K562 (cell line): ENCODE data around the gene GALNT5. TPM values are rescaled to one million over a fixed set of nuclear protein-coding genes. Genes with fewer than 3 reads are reported as not detected.
A peak's percentile ranks its signal among the peaks of the same experiment; 100 is the strongest.

Experiments used
- ATAC-seq: fragments of 200-7000 bp; cut with Tn5 transposase; 3 replicates; pipeline ENCODE4 v1.9.1; 2020; ENCODE audit warnings: moderate library complexity
- BruUV-seq: library from RNA; stranded (reverse); fragments of 400-500 nt; replicated peaks from 2 replicates; lab custom pipeline; 2021; lab: Mats Ljungman, UMichigan
- CTCF ChIA-PET: fragments of 300-600 bp; formaldehyde crosslinking; extraction: SDS; loops from one replicate; lab custom pipeline; 2021; ENCODE audit warnings: low intra/inter-chr PET ratio; lab: Yijun Ruan, JAX
- POLR2A ChIA-PET: fragments of 300-600, 350-650 bp; sonication (Branson Sonifier 250); formaldehyde crosslinking; extraction: SDS; loops from one replicate; lab custom pipeline; 2021; ENCODE audit warnings: antibody characterized with exemption, inconsistent platforms; lab: Yijun Ruan, JAX
- DNase-seq, 4 experiments: peaks; one replicate each; pipeline versions ENCODE4 v3.0.0 to v3.0.0-alpha.2; 2011 to 2018; ENCODE audit warnings: low spot score in 3 of 4, mixed read lengths in 3 of 4; ENCODE audit errors: extremely low read depth in 1 of 4
- FAIRE-seq: peaks from 2 replicates; lab custom pipeline; 2011; peaks lifted over from hg19 to GRCh38; lab: Jason Lieb, UNC
- H2AFZ ChIP-seq: 2 replicates; pipeline ENCODE4 v1.6.0; 2011; ENCODE audit warnings: low read depth, low read length, control low read depth, inconsistent platforms
- H3K27ac ChIP-seq: fragments of 200-600 bp; 3 replicates; pipeline ENCODE4 v1.8.0; 2011; ENCODE audit warnings: low read depth, mild to moderate bottlenecking, control low read depth, inconsistent platforms, low read length, moderate library complexity, mixed read lengths; ENCODE audit errors: extremely low read depth
- H3K27me3 ChIP-seq, 2 experiments: fragments of 300-600 bp in 1 of 2; 2 replicates in 1 of 2; 3 replicates in 1 of 2; pipeline versions ENCODE4 v1.6.0 to v1.8.0; 2011; ENCODE audit warnings: inconsistent platforms in 2 of 2, low read length in 2 of 2, mild to moderate bottlenecking in 1 of 2, mixed read lengths in 1 of 2, moderate library complexity in 1 of 2; ENCODE audit not compliant: control insufficient read depth in 2 of 2, insufficient read depth in 2 of 2
- H3K36me3 ChIP-seq: fragments of 300-600 bp; 3 replicates; pipeline ENCODE4 v1.8.0; 2011; ENCODE audit warnings: mild to moderate bottlenecking, low read length, inconsistent platforms; ENCODE audit not compliant: control insufficient read depth, insufficient read depth
- H3K4me1 ChIP-seq, 2 experiments: fragments of 200-600 bp in 1 of 2; replicated peaks in 1 of 2; 2 replicates in 1 of 2; 3 replicates in 1 of 2; pipeline versions ENCODE4 v1.5.1 to v1.8.0; 2011; ENCODE audit warnings: inconsistent platforms in 2 of 2, low read length in 2 of 2, mild to moderate bottlenecking in 1 of 2, mixed read lengths in 1 of 2, moderate library complexity in 1 of 2; ENCODE audit not compliant: control insufficient read depth in 2 of 2, insufficient read depth in 2 of 2
- H3K4me2 ChIP-seq: 2 replicates; pipeline ENCODE4 v1.6.1; 2011; ENCODE audit warnings: low read length, control low read depth, inconsistent platforms, mixed read lengths; ENCODE audit not compliant: insufficient read depth
- H3K4me3 ChIP-seq: fragments of 200-600 bp; sonication (generic), shearing (Covaris generic); 2 replicates; pipeline ENCODE4 v1.5.1; 2016; ENCODE audit warnings: control low read depth, inconsistent platforms
- H3K79me2 ChIP-seq: fragments of 200-600 bp; 3 replicates; pipeline ENCODE4 v1.8.0; 2011; ENCODE audit warnings: low read length, inconsistent platforms; ENCODE audit not compliant: control insufficient read depth, insufficient read depth
- H3K9ac ChIP-seq, 2 experiments: 2 replicates each; pipeline versions ENCODE4 v1.6.0 to v1.6.1; 2011; ENCODE audit warnings: low read depth in 2 of 2, low read length in 2 of 2, control low read depth in 1 of 2, inconsistent platforms in 1 of 2, mild to moderate bottlenecking in 1 of 2, mixed read lengths in 1 of 2; ENCODE audit not compliant: insufficient read depth in 1 of 2
- H3K9me1 ChIP-seq: one replicate; pipeline ENCODE4 v1.6.0; 2011; ENCODE audit warnings: inconsistent platforms, mild to moderate bottlenecking, low read length, moderate library complexity; ENCODE audit not compliant: control insufficient read depth, insufficient read depth
- H3K9me3 ChIP-seq: replicated peaks from 2 replicates; pipeline ENCODE4 v1.5.1; 2011; ENCODE audit warnings: low read depth, low read length, inconsistent platforms; ENCODE audit not compliant: control insufficient read depth, insufficient read depth
- H4K20me1 ChIP-seq: replicated peaks from 2 replicates; pipeline ENCODE4 v1.6.1; 2011; ENCODE audit warnings: low read length, inconsistent platforms, mixed read lengths; ENCODE audit not compliant: control insufficient read depth, insufficient read depth
- ATF1 ChIP-seq, 2 experiments: fragments of 450-650 bp in 1 of 2; IDR thresholded peaks; 2 replicates each; pipeline ENCODE4 v1.6.1; 2016; ENCODE audit warnings: missing compliant biosample characterization in 1 of 2, missing genetic modification characterization in 1 of 2
- ATF4 ChIP-seq: fragments of 450-650 bp; formaldehyde crosslinking; IDR thresholded peaks from 2 replicates; pipeline ENCODE4 v1.4.0; 2022; ENCODE audit warnings: mild to moderate bottlenecking, moderate library complexity
- BRF2 ChIP-seq: IDR thresholded peaks from 3 replicates; pipeline ENCODE4 v1.6.1; 2011; ENCODE audit warnings: borderline replicate concordance, mild to moderate bottlenecking; ENCODE audit not compliant: insufficient read length, insufficient read depth
- PHB ChIP-seq: fragments of 250-450 bp; sonication (Bioruptor Pico); IDR thresholded peaks from 2 replicates; pipeline ENCODE4 v1.5.0; 2021
- POLR2B ChIP-seq: fragments of 450-650 bp; IDR thresholded peaks from 2 replicates; pipeline ENCODE4 v1.6.1; 2018; ENCODE audit warnings: low read depth; ENCODE audit not compliant: partially characterized antibody
- RBM22 ChIP-seq: fragments of 200-400 bp; formaldehyde crosslinking; IDR thresholded peaks from 2 replicates; pipeline ENCODE4 v1.6.1; 2018; ENCODE audit warnings: low read length, low read depth; ENCODE audit not compliant: poor library complexity, severe bottlenecking
- RCOR1 ChIP-seq, 2 experiments: IDR thresholded peaks; 2 replicates each; pipeline ENCODE4 v1.6.1; 2012; ENCODE audit warnings: low read depth in 2 of 2, low read length in 2 of 2, borderline replicate concordance in 1 of 2, improper control_type of control experiment in 1 of 2
- SNIP1 ChIP-seq: fragments of 450-650 bp; IDR thresholded peaks from 2 replicates; pipeline ENCODE4 v1.7.1; 2017; ENCODE audit warnings: low read depth, mild to moderate bottlenecking
- SRF ChIP-seq, 2 experiments: fragments of 250-450, 450-650 bp in 1 of 2; sonication (Bioruptor Pico) in 1 of 2; sonication (generic) in 1 of 2; formaldehyde crosslinking; IDR thresholded peaks; 2 replicates each; pipeline versions ENCODE4 v1.5.0 to v1.5.1; 2020 to 2022; ENCODE audit warnings: mild to moderate bottlenecking in 1 of 2, missing genetic modification reagents in 1 of 2
- ZBTB1 ChIP-seq: sonication (generic); formaldehyde crosslinking; IDR thresholded peaks from 2 replicates; pipeline ENCODE4 v1.8.1; 2023; ENCODE audit warnings: missing genetic modification reagents, low read depth, mild to moderate bottlenecking, borderline replicate concordance
- ZNF263 ChIP-seq: sonication (generic); formaldehyde crosslinking; IDR thresholded peaks from 2 replicates; pipeline ENCODE4 v1.8.0; 2022; ENCODE audit warnings: mild to moderate bottlenecking, missing genetic modification reagents, borderline replicate concordance
- ZNF766 ChIP-seq: fragments of 200-800 bp; sonication (Bioruptor generic); conservative IDR thresholded peaks from 2 replicates; pipeline ENCODE4 v1.6.1; 2016; ENCODE audit warnings: missing genetic modification characterization, missing compliant biosample characterization
- WGBS: fragments of 100-300 bp; shearing (Covaris generic); methylation state at CpG from one replicate; pipeline ENCODE4 v1.1.6; 2016; ENCODE audit warnings: low coverage, mixed read lengths; ENCODE audit not compliant: insufficient coverage; ENCODE audit errors: missing lambda C conversion rate; 5-methylcytosine and 5-hydroxymethylcytosine counted together
- in situ Hi-C: fragments of 300-500 bp; cut with MboI; formaldehyde crosslinking; loops from 4 replicates; pipeline ENCODE4 v1.15.0; 2018; ENCODE audit warnings: inconsistent platforms, mixed read lengths
- intact Hi-C: fragments of 100-400 bp; cut with micrococcal nuclease; formaldehyde crosslinking; loops from 2 replicates; pipeline ENCODE4 v1.14.2; 2022
- polyA plus RNA-seq, 8 experiments: library from polyadenylated mRNA; depleted of rRNA in 4 of 8; stranded (reverse) in 5 of 8; unstranded in 3 of 8; fragments of >200 nt; fragmentation: Nextera tagmentation in 2 of 8; fragmentation: Illumina TruSeq in 1 of 8; extraction: Ambion mirVana in 2 of 8; extraction: Trizol in 1 of 8; gene quantifications; 2 replicates each; pipeline versions ENCODE4 v1.2.1 to v1.2.3, GENCODE V29; 2011 to 2014; ENCODE audit warnings: inconsistent platforms in 1 of 8, missing spikeins in 1 of 8
- total RNA-seq, 7 experiments: library from RNA; depleted of rRNA in 6 of 7; stranded (reverse); fragments of >200 nt in 6 of 7; fragmentation: Illumina TruSeq in 2 of 7; extraction: Trizol in 2 of 7; gene quantifications; 2 replicates each; pipeline versions ENCODE4 v1.2.1 to v1.2.3, GENCODE V29; 2011 to 2021; ENCODE audit warnings: low replicate concordance in 1 of 7

GALNT5 gene
- total and polyA plus RNA-seq, 9 of the 15 experiments (the other 6 are each of a cell fraction or from before 2014, with no cell fraction given): 21.6 to 73.0 (median 54.7) TPM

GRCh38 chr2:157327621-157328500, 70.4 kb downstream of the GALNT5 start (continued):
- TF ChIP-seq RCOR1 (IDR thresholded peaks at IDR 0.05; ENCODE audit: borderline replicate concordance in 1 of 2, low read depth in 2 of 2, low read length in 2 of 2): peak in 1 of 2 experiments; percentile 71; a peak in 2 of 4 replicates
- TF ChIP-seq ZNF263: no peak
- TF ChIP-seq SNIP1: no peak
- no peak for TF ChIP-seq BRF2
- 0 out of 4 replicates have a peak, but pooled peaks of 1 of the 2 experiments have one; percentile 31 for TF ChIP-seq SRF (CRISPR knock-in tag; IDR thresholded peaks at IDR 0.05)
- no peak for TF ChIP-seq ZNF766 (CRISPR knock-in tag)
- no peak for TF ChIP-seq POLR2B

GRCh38 chr2:157329524-157329923, 72.0 kb downstream of the GALNT5 start:
- no peak for ATAC-seq
- Histone ChIP-seq H3K4me2 (no peak overlapping the region), H3K4me1 (peaks cover 0 to 18% of the 10 kb centered on the region in 2 experiments; a peak in 3 of 5 replicates), H4K20me1 (no peaks in the 10 kb centered on the region), H3K9me1 (no peaks in the 10 kb centered on the region), H3K4me3 (no peak overlapping the region), H3K9me3 (no peaks in the 10 kb centered on the region), H3K9ac (no peak overlapping the region), H3K27me3 (no peaks in the 10 kb centered on the region), H3K27ac (no peak overlapping the region), H3K79me2 (no peaks in the 10 kb centered on the region), H3K36me3 (no peaks in the 10 kb centered on the region), H2AFZ (no peak overlapping the region)
- no TSS peak for BruUV-seq
- no peak for FAIRE-seq
- ChIA-PET CTCF (no interaction called here), POLR2A (interaction anchor here (0.9 kb wide), 1 partner anchor 124 kb away, joined by 3 read pairs; no protein-coding TSS in a partner anchor)
- in situ Hi-C loops: loop anchor here (25.0 kb wide), 1 partner anchor 683 kb away; no protein-coding TSS in a partner anchor
- no peak for TF ChIP-seq ZBTB1 (CRISPR knock-in tag)
- no peak for TF ChIP-seq RBM22
- no peak for TF ChIP-seq PHB (CRISPR knock-in tag)
- TF ChIP-seq ATF4: no peak
- no peak for TF ChIP-seq ATF1 (CRISPR knock-in tag; IDR thresholded peaks at IDR 0.05)
- TF ChIP-seq ATF1 (tag; IDR thresholded peaks at IDR 0.05): no peak
- no peak for DNase-seq
- intact Hi-C loops: loop anchor here (5.0 kb wide), 2 partner anchors 148 to 163 kb away; no protein-coding TSS in a partner anchor
- WGBS: 33% methylated on average over 9 of the region's 9 CpGs
